NCI-H1417 treated with DMSO at 0.1 percent for 48 hours (cell line): ENCODE data around the gene AGPAT1.
"Not testable (repeated sequence)": the region's sequence is repeated elsewhere in the genome, so short reads cannot be mapped to it uniquely, and the experiment has no call there.

ENCODE experiments used
- DNase-seq: peaks from one replicate; lab custom pipeline; 2025; lab: John Stamatoyannopoulos, UW

The AGPAT1 gene

DNA sequence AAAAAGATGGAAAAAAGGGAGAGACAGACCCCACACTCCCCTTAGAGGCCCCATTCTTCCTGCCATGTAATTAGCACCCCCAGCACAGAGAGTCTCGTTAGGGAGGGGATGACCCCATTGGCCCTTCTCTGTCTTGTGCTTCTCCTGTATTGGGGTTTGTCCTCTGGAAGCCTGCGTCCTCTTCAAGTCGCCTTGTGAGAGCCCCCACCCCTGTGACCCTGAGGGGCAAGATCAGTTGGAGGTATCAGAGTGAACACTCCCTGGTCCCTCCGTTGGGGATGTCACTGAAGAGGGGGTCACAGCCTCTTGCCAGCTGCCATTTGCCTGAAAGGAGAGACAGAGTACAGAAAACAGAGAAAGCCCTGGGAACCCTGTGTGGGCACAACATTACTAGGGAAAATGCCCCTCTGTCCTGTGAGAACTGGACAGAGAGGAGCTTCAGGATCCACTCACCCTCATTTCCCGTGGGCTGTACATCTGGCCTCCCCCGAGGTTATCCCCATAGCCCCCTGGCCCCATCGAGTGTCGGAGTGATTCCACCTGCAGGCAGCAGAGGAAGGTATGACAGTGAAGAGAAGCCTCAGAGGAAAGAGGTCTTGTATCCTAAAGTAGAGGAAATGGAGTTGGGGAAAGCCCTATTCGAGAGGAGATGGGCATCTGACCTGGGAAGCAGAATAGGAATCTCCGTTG, 10.4 kb upstream of the AGPAT1 start:
- not testable (repeated sequence) for DNase-seq

DNA sequence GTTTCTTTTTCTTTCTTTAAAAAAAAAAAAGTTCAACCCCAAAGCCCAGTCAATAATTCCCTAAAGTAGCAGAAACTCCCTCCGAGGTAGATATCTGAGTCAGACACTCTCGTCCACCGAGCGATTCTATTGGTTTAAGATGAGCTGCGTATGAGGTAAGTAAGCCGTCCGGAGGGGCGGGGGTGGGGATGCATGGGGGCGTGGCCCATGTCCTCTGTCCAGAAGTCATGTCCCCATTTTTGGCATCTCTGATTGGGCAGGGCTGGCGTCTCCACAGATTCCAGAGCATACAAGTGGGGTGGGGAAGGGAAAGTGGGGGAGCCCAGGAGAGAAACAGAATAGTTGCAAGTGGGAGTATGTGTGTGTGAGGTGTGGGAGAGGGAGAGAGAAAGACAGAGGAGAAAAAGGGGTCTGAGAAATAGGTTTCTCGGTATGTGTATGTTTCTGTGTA, 9.8 kb upstream of the AGPAT1 start:
- not testable (repeated sequence) for DNase-seq

DNA sequence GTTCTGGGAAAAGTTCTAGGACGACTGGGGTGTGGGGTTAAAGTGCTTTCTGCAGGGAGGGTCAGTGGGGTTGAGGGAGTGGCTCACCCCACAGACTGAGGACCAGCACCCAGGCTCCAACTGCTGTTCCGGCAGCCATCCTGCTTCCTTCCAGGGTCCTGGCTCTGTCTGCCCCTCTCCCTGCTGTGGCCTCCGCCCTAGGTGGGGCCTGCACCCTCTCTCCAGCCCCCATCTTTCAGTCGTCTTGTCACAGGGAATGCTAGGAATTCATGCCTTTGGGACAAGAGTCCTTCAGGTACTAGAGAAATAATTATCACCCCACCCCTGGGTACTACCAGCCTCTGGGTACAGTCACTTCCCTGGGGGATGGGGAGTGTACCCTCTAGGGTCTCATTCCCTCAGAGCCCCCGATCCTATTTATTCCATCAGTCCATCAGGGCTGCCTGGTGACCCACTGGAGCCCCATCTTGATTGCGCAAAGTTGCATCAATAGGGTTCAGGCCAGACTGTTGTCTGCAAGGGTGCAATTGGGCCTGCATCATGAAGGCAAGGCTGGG, 8.3 kb upstream of the AGPAT1 start, which contains the start of gene AGER:
AGER (minus strand) TSS at position 170 of the 557 bp plus-strand sequence; CDS start at position 139, 31 bp downstream.
- DNase-seq, result no peak

DNA sequence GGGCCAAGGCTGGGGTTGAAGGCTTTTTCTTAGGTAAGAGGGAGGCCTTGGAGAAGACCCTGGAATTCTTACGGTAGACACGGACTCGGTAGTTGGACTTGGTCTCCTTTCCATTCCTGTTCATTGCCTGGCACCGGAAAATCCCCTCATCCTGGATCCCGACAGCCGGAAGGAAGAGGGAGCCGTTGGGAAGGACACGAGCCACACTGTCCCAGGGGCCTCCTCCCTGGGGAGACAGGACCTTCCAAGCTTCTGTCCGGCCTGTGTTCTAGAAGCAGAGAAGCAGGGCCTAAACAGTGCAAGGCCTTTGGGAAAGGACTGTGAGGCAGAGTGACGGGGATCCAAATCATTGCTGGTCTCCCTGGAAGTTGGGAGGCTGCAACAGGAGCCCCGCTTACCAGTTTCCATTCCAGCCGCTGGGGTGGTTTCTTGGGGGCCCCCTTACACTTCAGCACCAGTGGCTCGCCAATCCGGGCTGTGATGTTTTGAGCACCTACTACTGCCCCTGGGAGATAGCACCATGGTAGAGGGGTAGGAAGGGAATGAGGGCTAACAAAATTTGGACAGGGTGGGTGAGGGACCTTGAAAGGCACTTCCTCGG, 7.7 kb upstream of the AGPAT1 start:
- DNase-seq, result no peak

DNA sequence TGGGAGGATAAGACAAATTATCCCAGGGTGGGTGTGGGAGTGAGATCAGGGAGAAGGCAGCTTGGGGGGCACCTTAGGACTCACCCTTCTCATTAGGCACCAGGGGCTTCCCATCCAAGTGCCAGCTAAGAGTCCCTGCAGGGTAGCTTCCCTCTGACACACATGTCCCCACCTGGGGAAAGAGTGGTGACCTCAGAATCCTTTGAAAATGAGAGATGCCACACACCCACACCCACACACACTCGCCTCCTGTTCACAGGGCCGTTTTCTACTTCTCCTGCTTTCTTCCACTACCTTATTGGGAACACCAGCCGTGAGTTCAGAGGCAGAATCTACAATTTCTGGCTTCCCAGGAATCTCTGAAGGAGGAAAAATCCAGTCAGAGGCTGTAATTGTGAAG, 7.1 kb upstream of the AGPAT1 start:
- no peak for DNase-seq

DNA sequence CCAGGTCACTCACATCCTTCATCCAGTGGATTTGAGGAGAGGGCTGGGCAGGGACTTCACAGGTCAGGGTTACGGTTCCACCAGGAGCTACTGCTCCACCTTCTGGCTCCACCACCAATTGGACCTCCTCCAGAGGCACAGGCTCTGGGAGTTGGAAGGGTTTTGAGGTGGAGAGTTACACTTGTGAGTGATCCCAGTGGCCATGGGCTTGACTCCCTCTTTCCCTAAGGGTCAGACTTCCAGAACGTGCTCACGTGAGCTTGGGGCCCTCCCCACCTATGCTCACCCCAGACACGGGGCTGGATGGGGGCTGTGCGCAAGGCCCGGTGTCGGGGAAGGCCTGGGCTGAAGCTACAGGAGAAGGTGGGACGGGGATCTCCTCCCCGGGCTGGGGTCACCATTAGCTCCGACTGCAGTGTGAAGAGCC, 6.7 kb upstream of the AGPAT1 start:
- DNase-seq, result no peak

DNA sequence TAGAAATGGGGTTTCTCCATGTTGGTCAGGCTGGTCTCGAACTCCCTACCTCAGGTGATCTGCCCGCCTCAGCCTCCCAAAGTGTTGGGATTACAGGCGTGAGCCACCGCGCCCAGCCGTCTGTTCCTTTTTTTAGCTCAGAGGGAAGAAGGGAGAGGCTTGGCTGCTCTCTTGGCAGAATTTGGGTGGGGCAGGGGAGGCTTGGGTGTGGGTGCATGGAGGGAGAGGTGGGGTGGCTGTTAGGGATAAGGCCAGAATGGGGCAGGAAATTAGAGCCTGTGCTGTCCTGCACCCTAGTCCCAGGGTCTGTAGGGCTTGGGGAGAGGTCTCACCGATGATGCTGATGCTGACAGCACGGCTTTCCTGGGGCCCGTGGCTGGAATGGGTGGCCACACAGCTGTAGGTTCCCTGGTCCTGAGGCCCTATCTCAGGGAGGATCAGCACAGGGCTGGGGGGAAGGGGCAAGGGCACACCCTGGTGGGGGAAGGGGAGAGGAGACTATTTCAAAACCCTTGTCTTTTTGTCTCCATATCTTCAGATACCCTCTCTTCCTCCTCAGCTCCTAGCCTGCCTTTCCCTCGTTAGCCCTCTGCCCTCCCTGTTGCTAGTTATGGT, 6.1 kb upstream of the AGPAT1 start:
- DNase-seq, result no peak

DNA sequence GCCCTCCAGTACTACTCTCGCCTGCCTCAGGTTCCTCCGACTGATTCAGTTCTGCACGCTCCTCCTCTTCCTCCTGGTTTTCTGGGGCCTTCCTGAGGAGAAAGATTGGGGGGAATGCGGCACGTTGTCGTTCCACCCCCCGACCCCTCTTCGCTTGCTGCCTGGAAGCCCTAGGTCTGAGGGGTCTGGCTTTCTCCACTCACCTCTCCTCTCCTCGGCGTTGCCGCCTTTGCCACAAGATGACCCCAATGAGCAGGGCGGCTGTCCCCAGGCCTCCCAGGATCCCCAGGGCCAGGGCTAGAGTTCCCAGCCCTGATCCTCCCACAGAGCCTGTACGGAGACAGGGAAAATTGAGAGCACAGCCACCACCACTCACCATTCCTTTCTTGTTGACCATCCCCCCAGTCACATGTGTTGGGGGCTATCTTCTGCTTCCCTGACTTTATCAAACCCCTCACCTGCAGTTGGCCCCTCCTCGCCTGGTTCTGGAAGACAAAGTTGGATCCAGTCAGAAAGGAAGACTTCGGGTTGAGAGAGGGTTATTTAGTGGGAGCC, 5.3 kb upstream of the AGPAT1 start:
- no peak for DNase-seq

DNA sequence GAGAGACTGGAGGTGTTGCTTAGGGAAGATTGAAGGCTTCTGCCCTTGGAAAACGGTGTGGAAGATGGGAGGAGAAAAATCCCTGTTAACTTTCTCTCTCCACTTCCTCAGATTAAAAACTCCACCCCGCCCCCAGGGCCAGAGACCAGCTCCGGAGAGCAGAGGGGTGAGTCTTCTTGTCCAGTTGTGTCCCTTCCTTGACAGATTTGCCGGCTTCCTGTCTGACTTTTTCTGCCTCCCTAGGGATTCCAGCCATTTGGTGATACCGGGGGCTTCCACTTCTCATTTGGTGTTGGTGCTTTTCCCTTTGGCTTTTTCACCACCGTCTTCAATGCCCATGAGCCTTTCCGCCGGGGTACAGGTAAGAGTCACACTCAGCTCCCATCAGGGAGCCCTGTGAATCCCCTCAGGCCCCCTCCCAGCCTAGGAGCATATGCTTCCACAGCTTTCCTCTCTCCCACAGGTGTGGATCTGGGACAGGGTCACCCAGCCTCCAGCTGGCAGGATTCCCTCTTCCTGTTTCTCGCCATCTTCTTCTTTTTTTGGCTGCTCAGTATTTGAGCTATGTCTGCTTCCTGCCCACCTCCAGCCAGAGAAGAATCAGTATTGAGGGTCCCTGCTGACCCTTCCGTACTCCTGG, 4.0 kb upstream of the AGPAT1 start:
- DNase-seq, result no peak

DNA sequence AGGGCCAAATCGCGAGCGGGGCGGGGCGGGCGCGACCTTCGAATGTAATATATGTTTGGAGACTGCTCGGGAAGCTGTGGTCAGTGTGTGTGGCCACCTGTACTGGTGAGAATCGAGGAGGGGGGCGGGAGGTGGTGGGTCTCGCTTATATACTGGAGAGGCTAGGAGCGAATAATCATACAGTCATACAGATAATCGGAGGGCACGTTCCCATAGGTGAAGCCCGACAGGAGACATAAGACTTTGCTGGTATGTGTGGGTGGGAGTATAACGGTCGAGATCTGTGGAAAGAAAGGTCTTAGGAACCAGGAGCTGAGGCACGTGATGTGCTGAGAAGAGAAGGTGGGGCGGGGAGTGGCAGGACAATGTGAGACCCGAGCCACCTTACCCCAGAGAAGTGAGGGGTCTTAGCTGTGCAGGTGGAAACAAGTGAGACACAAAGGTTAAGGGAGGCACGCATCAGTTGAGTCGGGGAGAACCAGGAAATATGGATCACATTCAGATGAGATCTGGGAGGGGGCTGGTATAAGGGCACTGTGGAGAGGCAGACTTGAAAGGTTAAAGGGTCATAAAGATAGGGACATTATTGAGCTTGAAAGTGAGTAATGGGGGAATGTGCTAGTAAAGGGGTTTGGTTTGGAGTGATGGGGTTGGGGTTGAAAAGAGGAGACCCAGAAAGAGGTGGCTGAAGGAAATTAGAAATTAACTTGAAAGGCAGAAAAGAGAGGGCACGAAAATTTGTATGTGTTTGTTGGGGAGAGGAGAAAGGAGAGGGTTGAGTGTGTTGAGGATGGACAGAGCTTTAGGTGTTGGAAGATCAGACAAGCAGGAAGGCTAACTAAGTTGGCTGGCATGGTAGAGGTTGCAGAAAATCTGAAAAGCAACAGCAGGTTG, 2.9 kb upstream of the AGPAT1 start:
- DNase-seq, result no peak

DNA sequence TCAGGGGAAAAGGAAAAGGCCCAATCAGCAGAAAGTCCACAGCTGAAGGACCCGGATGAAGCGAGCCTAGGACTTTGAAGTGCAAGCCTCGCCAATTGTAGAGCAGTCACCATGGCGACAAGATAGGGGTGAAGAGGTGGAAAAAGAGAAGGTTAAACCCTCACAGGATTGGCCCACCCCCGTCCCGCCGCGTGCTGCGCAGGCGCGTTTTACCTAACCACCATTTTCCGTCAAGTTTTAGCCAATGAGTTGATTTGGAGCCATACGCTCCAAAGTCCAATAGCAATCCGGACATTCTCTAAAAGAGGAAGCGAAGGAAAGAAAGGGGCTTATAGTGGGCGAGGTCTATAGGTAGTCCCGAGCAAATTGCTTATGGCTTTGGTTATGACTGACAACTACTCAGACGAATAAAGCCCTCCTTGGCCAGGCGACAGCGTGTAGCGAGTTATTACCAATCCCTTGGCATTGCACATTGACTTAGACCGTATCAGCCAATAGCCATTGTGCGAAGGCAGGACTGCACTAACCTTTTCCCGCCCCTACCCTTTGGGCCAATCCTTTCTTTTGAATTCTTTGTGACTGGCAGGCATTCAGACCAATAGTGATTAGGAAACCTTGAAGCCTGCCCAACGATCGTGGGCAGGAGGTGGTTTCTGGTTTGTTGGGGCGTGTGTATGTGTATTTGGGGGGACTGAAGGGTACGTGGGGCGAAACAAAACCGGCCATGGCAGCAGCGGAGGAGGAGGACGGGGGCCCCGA, 2.1 kb upstream of the AGPAT1 start, which contains the start of gene RNF5:
RNF5 (plus strand) TSS at position 618 of the 759 bp plus-strand sequence; CDS start at position 725, 107 bp downstream.
- peak; percentile 97 for DNase-seq

DNA sequence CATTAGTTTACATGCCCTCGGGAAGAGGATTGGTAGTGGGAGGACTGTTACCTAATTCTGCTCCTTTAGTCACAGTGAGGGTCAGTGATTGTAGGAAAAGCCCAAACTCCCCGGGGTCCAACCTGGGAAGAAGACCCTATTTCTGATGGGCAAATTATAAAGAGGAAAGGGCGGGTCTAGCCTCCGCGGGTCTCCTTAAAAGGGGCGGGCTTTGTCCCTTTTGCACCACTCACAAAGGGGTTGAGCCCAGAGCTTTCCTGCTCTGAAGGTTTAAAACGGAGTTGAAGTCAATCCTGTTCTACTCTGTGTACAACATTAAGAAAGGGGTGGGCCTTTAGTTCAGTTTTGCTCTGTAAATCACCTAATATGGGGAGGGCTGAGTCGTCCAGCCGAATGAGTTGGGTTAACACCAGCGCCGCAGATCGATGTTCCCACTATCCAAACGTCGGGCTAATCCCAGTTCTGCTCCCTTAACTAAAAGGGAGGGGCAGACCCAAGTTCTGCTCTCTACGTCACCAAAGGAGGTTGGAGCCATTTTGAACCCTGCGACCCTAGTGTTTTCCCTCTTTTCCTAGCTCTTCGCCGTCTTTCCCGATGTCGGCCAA, 1.4 kb upstream of the AGPAT1 start:
- no peak for DNase-seq

DNA sequence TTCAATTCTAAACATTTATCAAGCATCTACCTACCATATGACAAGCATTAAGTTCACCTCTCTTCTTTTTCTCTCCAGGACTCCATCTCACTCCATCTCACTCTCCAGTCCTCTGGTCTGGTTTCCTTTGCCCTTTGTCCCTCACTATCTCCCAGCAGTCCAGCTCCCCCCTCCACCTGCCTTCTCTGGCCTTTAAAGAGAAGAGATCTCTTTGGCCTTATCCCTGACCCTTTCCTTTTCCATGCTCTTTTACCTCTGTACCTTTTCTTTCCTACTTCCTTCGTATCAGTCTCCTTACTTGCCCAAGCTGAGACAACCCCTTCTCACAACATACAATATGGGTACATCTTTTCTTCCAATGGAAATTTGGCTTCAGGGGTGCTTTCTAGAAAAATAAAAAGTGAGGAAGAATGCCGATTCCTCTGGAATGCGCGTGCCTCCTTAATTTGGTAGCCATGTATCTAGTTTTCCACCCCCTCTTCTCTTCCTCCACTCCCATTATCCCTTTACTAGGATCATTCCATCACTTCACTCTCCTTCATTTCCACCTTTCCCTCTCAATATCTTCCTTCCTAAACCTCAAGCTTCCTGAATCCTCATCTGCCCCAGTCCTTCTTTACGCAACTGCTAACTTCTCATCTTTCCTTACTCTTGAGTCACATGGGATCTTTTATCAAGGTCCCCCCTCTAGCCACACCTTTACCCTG, 745 bp upstream of the AGPAT1 start:
- DNase-seq, result no peak

DNA sequence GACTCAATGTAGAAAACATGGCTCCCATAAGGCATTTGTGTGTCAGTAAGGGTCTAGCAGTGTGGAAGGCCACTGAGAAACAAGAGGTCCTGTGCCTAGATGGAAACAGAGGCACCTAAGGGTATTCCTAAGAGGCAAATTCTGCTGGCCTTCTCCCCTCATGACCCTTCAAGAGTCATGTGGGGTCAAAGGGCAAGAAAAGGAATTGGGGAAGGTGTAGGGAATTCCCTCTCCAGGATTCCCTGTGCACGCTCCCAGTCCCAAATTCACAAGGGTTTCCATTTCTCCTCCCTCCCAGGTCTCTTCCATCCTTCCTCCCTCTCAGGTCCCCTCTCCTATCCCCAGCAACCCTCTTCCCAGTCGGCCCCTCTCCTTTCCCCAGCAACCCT, 568 bp downstream of the AGPAT1 start:
- DNase-seq, result no peak

DNA sequence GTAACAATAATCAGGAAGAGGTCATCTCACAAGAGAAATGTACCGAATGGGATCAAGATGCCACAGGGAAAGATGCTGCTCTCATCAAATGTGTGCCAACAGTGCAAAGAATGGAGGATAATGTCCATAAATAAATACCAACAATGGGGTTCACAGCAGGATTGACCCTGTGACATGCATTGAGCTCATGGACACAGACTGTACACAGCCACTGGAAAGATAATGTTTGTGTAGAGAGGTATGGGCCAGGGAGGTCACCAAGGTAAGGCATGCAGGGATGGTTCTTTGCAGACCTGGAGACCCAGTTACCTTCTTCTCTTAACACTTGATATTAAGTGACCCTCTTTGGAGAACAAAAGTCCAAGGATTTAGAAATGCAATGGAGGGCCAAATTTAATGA, 1.5 kb downstream of the AGPAT1 start:
- no peak for DNase-seq

DNA sequence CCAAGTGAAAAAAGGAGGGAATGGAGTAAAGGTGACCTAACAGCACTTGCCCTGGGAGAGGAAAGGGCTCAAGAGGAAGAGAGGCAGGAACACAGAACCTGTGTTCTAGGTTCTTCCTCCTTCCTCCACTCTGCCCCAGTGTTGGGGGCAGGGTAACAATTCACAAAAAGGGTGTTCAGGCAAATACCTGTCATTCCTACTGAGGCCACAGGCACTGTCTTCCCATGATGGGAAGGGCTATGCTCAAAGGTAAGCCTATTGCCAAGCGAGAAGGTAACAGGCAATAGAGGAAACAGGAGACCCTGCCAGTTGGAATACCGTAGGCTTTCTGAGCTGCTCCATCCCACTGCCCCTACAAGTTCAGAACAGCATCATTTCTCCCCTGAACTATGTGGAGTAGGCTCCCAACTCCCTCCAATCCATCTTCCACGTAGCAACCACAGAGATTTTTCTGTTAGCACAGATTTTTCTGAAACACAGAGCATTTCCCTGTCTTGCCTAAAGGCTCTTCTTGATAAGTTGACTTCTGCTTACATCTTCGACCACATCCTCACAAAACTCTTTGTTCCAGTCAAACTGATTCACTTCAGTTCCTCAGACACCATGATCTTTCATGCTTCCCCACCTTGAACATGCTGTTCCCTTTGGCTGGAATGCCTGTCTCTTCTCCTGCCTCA, 2.7 kb downstream of the AGPAT1 start:
- no peak for DNase-seq

DNA sequence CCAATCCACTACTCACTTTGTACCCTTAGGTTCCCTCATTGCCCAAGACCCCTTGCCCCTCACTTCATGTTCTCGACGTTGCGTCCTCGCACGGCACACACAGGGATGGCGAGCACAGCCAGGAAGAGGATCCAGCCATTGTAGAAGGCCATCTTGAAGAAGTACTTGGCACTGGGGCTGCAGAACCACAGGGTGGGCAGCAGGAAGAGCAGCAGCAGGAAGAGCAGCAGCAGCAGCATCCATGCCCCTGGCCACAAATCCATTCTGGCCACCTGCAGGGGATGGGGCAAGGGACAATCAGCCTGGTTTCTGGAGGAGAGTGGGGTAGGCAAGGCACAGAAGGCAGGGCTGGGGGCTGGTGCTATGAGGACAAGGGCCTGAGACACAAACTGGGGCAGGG, 4.7 kb downstream of the AGPAT1 start:
- no peak for DNase-seq

DNA sequence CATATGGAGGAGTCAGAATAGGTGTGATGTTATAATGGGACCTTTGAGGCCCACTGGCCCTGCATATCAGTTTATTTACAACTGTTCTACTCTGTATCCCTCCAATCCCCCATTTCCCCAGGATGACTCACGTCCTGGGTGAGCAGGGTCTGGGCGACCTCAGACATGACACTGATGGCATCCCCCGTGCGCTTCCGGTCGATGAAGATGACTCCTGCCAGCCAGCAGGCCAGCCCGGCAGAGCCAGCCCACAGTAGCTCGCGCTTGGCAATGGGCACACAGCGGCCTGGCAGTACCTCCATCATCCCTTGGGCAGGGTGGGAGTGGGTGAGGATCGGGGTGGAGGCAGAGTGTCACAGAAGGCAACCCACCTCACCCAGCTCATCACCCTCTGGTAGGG, 5.6 kb downstream of the AGPAT1 start:
- DNase-seq, result no peak
